ENCODE data around the gene NAV2.

DNA sequence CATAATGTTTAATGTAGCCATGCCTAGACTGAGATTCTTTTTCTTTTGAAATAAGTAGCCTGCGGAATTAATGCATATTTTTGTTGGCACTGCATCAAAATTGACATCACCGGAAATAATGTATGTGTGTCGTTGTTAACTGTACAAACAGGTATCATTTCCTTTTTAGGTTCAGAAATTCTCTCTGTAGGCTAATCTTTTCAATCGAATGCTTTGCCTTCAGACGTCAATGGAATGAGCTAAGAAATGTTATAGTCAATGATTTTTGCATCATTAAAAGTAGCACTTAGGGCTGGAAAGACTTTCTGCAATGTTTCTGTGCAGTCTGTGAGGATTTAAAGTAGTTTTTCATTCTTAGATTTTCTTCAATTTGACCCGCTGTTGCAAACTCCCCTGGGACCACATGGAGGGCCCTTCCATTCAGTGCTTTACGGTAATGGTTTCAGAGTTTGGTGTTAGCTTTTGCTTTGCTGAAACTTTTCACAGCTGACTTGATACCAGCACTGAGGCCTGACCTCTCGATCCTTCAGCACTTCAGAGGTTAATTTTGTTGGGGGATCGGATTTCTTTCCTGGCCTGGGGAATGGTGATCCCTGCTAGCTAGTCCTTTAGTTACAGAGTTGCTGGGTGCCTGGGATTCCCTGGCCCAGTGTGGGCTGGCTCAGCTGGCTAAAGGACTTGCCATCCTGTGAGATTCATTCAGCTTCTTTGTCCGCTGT lies 309.9 kb downstream of the NAV2 start:
- TF ChIP-seq, protein P1, sequence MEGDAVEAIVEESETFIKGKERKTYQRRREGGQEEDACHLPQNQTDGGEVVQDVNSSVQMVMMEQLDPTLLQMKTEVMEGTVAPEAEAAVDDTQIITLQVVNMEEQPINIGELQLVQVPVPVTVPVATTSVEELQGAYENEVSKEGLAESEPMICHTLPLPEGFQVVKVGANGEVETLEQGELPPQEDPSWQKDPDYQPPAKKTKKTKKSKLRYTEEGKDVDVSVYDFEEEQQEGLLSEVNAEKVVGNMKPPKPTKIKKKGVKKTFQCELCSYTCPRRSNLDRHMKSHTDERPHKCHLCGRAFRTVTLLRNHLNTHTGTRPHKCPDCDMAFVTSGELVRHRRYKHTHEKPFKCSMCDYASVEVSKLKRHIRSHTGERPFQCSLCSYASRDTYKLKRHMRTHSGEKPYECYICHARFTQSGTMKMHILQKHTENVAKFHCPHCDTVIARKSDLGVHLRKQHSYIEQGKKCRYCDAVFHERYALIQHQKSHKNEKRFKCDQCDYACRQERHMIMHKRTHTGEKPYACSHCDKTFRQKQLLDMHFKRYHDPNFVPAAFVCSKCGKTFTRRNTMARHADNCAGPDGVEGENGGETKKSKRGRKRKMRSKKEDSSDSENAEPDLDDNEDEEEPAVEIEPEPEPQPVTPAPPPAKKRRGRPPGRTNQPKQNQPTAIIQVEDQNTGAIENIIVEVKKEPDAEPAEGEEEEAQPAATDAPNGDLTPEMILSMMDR (IDR thresholded peaks at IDR 0.05), result no peak
- TF ChIP-seq POLR2A (IDR thresholded peaks at IDR 0.05), result no peak

Measured in testis (tissue), 2 donors.